Heart left ventricle (tissue), 13 donors: Measurements from ENCODE around the gene OSBP2.

Experiments
- CTCF ChIP-seq, 12 donors: fragments of 200-600 bp; sonication (generic) in 4 of 12; IDR thresholded peaks; one replicate each; pipeline versions ENCODE4 v1.5.0 to v1.8.0; 2018 to 2022; ENCODE audit warnings: antibody characterized with exemption in 12 of 12, mild to moderate bottlenecking in 5 of 12
- POLR2A ChIP-seq, 2 donors: fragments of 450-650 bp; IDR thresholded peaks; one replicate each; pipeline ENCODE4 v1.6.1; 2017; ENCODE audit warnings: antibody characterized with exemption in 2 of 2, mild to moderate bottlenecking in 2 of 2, moderate library complexity in 2 of 2
- donor health status: ischemic (EF 13 %, LVEDD 7.1; RV severe dilation, severe dysfunction).
- donor health status: DM: no; HTN: yes; CAD: no.
- donor health status: DM: no; HTN: no; CAD: no.
- donor health status: ischemic (EF 25% LVEDD 6.9; RV normal size, moderate dysfunction).
- donor health status: ischemic (EF 25% LVEDD 5.7; RV mildly dilated, moderate dysfunction).
- donor health status: ischemic (EF 35%, LVEDD 5.7; RV mildly dilated, moderate dysfunction).
- donor health status: nonischemic (EF 11% LVEDD 7.7; RV severe dilation, severe dysfunction).
- donor health status: DM: yes; HTN: yes; CAD: no.
- donor health status: PGD.
- donor health status: ischemic (EF 29% LVEDD 5.4; RV normal size, mild dysfunction).
- donor health status: nonischemic (EF 23%, LVEDD 6.1; RV moderate dilation, normal function).

DNA sequence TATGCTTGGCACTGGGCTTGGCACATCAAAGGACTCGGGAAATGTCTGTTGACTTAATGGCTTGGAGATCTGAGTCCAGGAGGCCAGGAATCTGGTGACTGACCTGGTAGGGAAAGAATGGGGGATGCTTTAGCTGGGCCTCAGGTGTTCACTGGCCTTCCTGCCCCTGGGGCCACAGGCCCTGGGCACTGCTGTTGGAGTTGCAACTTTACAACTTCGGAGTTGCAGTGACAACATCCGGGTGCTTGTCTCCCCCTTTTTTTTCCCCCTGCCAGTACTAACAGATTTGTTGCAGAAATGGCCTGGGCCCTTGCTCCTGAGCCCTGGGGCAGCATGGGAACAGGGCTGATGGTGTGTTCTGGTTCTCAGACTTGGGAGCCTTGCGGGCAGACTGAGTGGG is 23.8 kb downstream of the OSBP2 start:
- TF ChIP-seq POLR2A (IDR thresholded peaks at IDR 0.05) (no peak), CTCF (IDR thresholded peaks at IDR 0.05) (no peak)
